Heart right ventricle (tissue), 16 donors: ENCODE measurements around the gene WNT7B. TPM values are rescaled to one million over a fixed set of nuclear protein-coding genes. Genes with fewer than 3 reads are reported as not detected.

Experiments used
- ATAC-seq, 8 donors: fragments of 200-7000 bp; cut with Tn5 transposase; one replicate each; pipeline ENCODE4 v1.9.1; 2020; ENCODE audit warnings: mild to moderate bottlenecking in 8 of 8, moderate library complexity in 8 of 8, moderate number of reproducible peaks in 1 of 8
- DNase-seq, 2 donors: peaks; one replicate each; pipeline ENCODE4 v3.0.0-alpha.2; 2020
- H3K27ac ChIP-seq, 10 donors: fragments of 200-600 bp; sonication (generic) in 2 of 10; one replicate each; pipeline versions ENCODE4 v1.5.0 to v1.8.0; 2020 to 2022; ENCODE audit warnings: mild to moderate bottlenecking in 3 of 10
- H3K27me3 ChIP-seq, 7 donors: fragments of 200-600 bp; one replicate each; pipeline ENCODE4 v1.8.0; 2021 to 2022; ENCODE audit warnings: mild to moderate bottlenecking in 2 of 7
- H3K36me3 ChIP-seq, 9 donors: fragments of 200-600 bp; sonication (generic) in 1 of 9; one replicate each; pipeline versions ENCODE4 v1.5.0 to v1.8.0; 2020 to 2022; ENCODE audit warnings: mild to moderate bottlenecking in 2 of 9
- H3K4me1 ChIP-seq, 9 donors: fragments of 200-600 bp; sonication (generic) in 1 of 9; one replicate each; pipeline versions ENCODE4 v1.5.0 to v1.8.0; 2020 to 2022; ENCODE audit warnings: mild to moderate bottlenecking in 4 of 9
- H3K4me3 ChIP-seq, 10 donors: fragments of 200-600 bp; sonication (generic) in 2 of 10; one replicate each; pipeline versions ENCODE4 v1.5.0 to v1.8.0; 2020 to 2022; ENCODE audit warnings: mild to moderate bottlenecking in 7 of 10, moderate library complexity in 2 of 10
- H3K9me3 ChIP-seq, 11 donors: fragments of 200-600 bp in 10 of 11; sonication (generic) in 2 of 11; one replicate each; pipeline versions ENCODE4 v1.5.0 to v1.8.0; 2013 to 2022; ENCODE audit warnings: mild to moderate bottlenecking in 2 of 11, control low read depth in 1 of 11, moderate library complexity in 1 of 11
- WGBS, 2 donors: extraction: QIAGEN DNeasy Blood & Tissue Kit; methylation state at CpG; one replicate each; pipeline ENCODE4 v1.1.7; 2013; ENCODE audit warnings: inconsistent platforms in 1 of 2; 5-methylcytosine and 5-hydroxymethylcytosine counted together
- intact Hi-C, 10 donors: fragments of 100-400 bp; cut with DNase I; formaldehyde crosslinking; loops; one replicate each; pipeline versions ENCODE4 v1.11.1 to v1.14.2; 2022
- polyA plus RNA-seq, 2 donors: library from polyadenylated mRNA; stranded (reverse); fragments of 200-250 nt; gene quantifications; one replicate each; pipeline ENCODE4 v1.2.3, GENCODE V29; 2013
- total RNA-seq, 10 donors: library from RNA; stranded (reverse); fragmentation: NEBNext Ultra II Directional in 3 of 10; extraction: Animal tissue kit (Norgen Biotek cat#: 25700) in 3 of 10; gene quantifications; one replicate each; pipeline versions ENCODE4 v1.2.1 to v1.2.4, GENCODE V29; 2021 to 2023
- TF ChIP-seq, protein P1 (sequence below), 9 donors: fragments of 200-600 bp; sonication (generic) in 2 of 9; IDR thresholded peaks; one replicate each; pipeline versions ENCODE4 v1.5.0 to v1.8.0; 2021 to 2022; ENCODE audit warnings: antibody characterized with exemption in 9 of 9, mild to moderate bottlenecking in 5 of 9, moderate library complexity in 1 of 9
- donor health status: Arrhythmogenic right ventricular cardiomyopathy.
- donor health status: ischemic (EF 13 %, LVEDD 7.1; RV severe dilation, severe dysfunction).
- donor health status: healthy with polysubstance abuse.
- donor health status: DM: no; HTN: yes; CAD: no.
- donor health status: DM: no; HTN: no; CAD: no.
- donor health status: ischemic (EF 25% LVEDD 6.9; RV normal size, moderate dysfunction).
- donor health status: ischemic (EF 25% LVEDD 5.7; RV mildly dilated, moderate dysfunction).
- donor health status: healthy.
- donor health status: DM: yes; HTN: yes; CAD: no.
- donor health status: Ischemic cardiomyopathy.
- donor health status: ischemic (EF 35%, LVEDD 5.7; RV mildly dilated, moderate dysfunction).
- donor health status: nonischemic (EF 11% LVEDD 7.7; RV severe dilation, severe dysfunction).
- donor health status: DM: yes; HTN: yes; CAD: no.
- donor health status: PGD.
- donor health status: ischemic (EF 29% LVEDD 5.4; RV normal size, mild dysfunction).
- donor health status: nonischemic (EF 23%, LVEDD 6.1; RV moderate dilation, normal function).

WNT7B gene
- total and polyA plus RNA-seq, 12 donors, result not detected

DNA sequence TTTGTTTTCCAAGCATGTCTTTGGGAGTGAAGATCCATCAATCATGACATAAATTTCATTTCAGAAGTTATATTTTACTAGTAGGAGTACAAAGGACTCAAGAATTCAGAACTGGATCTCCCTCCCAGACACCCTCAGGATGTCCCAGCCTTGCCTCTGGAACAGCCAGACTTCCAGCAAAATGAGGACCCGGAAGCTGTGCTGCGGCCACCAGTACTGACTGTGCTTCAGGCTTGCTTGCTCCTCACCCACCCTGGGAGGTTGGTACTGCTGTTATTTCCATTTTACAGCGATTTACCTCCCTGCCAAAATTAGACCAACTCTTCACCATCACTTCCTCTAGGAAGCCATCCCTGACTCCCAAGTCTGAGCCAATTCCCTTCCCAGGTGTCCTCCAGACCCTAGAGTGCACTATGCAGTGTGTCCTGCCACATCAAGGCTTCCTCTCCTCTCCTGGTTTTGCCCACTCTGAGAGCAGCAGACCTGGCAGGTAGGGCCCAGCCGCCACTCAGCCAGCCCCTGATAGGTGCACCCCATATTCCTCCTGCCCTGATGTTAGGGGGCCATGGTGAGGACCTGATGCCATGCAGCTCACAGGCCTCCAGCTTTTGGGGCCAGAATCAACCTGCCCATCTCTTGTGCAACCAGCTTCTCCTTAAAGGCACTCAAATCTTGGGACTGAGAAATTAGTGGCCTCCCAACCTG, 47.3 kb upstream of the WNT7B start:
- intact Hi-C loops, result no loop called here
- no peaks in the 10 kb centered on the region for H3K9me3 ChIP-seq
- TF ChIP-seq, protein P1, sequence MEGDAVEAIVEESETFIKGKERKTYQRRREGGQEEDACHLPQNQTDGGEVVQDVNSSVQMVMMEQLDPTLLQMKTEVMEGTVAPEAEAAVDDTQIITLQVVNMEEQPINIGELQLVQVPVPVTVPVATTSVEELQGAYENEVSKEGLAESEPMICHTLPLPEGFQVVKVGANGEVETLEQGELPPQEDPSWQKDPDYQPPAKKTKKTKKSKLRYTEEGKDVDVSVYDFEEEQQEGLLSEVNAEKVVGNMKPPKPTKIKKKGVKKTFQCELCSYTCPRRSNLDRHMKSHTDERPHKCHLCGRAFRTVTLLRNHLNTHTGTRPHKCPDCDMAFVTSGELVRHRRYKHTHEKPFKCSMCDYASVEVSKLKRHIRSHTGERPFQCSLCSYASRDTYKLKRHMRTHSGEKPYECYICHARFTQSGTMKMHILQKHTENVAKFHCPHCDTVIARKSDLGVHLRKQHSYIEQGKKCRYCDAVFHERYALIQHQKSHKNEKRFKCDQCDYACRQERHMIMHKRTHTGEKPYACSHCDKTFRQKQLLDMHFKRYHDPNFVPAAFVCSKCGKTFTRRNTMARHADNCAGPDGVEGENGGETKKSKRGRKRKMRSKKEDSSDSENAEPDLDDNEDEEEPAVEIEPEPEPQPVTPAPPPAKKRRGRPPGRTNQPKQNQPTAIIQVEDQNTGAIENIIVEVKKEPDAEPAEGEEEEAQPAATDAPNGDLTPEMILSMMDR (IDR thresholded peaks at IDR 0.05), result no peak
- H3K27me3 ChIP-seq, result peaks cover 0 to 14% (median 0%) of the 10 kb centered on the region in 7 donors
- H3K36me3 ChIP-seq, result no peaks in the 10 kb centered on the region
- DNase-seq (no peak), ATAC-seq (no peak)
- H3K4me1 ChIP-seq, result peaks cover 6 to 34% (median 13%) of the 10 kb centered on the region in 9 donors
- H3K27ac ChIP-seq, result peak overlapping the region in 2 of 10 donors; percentile 22 to 43
- WGBS, 2 donors, result 85% methylated on average over 4 of the region's 4 CpGs
- H3K4me3 ChIP-seq, result no peak overlapping the region

DNA sequence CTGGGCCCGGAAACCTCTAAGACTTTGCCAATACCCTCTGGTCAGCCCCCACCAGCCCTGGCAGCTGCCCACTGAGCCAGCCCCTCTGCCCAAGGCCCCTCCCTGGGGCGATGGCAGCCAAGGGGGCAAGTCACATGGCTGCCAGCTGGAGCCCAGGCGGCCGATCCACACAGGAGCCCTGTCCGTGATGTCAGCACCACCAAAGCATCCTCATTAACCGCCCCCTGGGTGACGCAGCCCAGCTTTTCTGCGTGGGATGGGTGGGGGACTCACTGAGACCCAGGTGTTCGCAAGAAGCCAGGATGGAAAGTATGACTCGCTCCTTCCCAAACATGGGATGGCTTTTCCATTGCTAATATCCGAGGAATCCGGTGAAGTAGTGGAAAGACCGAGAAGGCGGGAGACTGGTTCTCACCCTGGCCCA, 46.6 kb upstream of the WNT7B start:
- H3K4me3 ChIP-seq, result no peak overlapping the region
- H3K9me3 ChIP-seq, result no peaks in the 10 kb centered on the region
- intact Hi-C loops, result no loop called here
- ATAC-seq, result peak in 3 of 8 donors; percentile 9 to 61 (median 52)
- no peaks in the 10 kb centered on the region for H3K36me3 ChIP-seq
- TF ChIP-seq, protein P1 (IDR thresholded peaks at IDR 0.05), result no peak
- peaks cover 6 to 31% (median 13%) of the 10 kb centered on the region in 9 donors for H3K4me1 ChIP-seq
- WGBS, 2 donors, result 80 to 82% methylated on average over 14 of the region's 14 CpGs
- H3K27me3 ChIP-seq, result peaks cover 0 to 14% (median 0%) of the 10 kb centered on the region in 7 donors
- no peak for DNase-seq
- peak overlapping the region in 1 of 10 donors; percentile 22 for H3K27ac ChIP-seq

DNA sequence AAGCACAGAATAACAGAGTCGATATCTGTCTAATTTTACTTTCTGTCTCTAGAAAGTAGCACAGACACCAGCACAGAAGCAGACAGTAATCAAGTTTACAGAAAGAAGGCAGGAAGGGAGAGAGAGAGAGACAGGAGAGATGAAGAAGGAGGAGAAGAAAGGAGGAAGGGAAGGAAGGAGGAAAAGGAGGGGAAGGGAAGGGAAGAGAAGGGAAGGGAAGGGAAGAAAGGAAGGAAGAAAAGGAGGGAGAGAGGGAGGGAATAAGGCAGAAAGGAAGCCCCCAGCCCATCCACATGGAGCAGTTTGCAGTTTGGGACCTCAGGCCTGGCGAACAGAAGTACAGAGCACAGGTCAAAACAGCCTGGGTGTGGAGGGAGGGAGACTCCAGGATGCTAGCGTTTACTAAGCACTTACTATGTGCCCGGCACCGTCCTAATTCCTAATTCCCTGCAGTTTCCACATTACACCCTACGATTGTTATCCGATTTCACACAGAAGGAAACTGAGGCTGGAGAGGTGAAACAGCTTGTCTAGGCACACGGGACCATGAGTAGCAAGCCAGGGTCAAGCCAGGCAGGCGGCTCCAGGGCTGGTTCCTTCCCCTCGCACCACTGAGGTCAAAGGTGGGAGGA, 46.0 kb upstream of the WNT7B start:
- H3K9me3 ChIP-seq, result no peaks in the 10 kb centered on the region
- no peak for ATAC-seq
- DNase-seq, result no peak
- no peaks in the 10 kb centered on the region for H3K36me3 ChIP-seq
- no peak overlapping the region for H3K27ac ChIP-seq
- intact Hi-C loops, result no loop called here
- H3K4me3 ChIP-seq, result no peak overlapping the region
- WGBS, 2 donors, result 85 to 90% methylated on average over 10 of the region's 10 CpGs
- H3K4me1 ChIP-seq, result peaks cover 6 to 25% (median 11%) of the 10 kb centered on the region in 9 donors
- H3K27me3 ChIP-seq, result peaks cover 0 to 14% (median 0%) of the 10 kb centered on the region in 7 donors
- TF ChIP-seq, protein P1 (IDR thresholded peaks at IDR 0.05), result no peak

DNA sequence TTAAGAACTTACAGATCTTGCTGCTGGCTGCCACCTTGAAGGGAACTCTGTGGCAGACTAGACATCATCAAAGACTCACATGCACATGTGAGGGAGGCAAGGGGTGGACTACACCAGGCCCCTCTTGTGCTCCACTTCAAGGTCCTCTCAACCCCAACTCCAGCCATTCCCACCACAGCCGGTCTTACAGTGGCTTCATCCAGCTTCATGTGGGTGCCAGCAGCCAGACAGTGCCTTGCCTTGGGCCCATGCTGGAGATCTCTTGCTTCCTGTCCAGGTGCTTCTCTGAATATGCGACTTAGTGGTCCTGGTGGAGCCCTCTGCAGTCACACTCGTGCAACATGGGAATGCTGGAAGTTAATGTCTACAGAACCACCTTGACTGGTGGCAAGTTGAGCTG, 44.6 kb upstream of the WNT7B start:
- no peaks in the 10 kb centered on the region for H3K9me3 ChIP-seq
- no peak overlapping the region for H3K27ac ChIP-seq
- no peaks in the 10 kb centered on the region for H3K36me3 ChIP-seq
- intact Hi-C loops, result no loop called here
- H3K4me1 ChIP-seq, result peaks cover 1 to 13% (median 2%) of the 10 kb centered on the region in 9 donors
- no peak for ATAC-seq
- WGBS, 2 donors, result 85 to 88% methylated on average over 3 of the region's 3 CpGs
- peaks cover 0 to 4% (median 0%) of the 10 kb centered on the region in 7 donors for H3K27me3 ChIP-seq
- no peak for DNase-seq
- TF ChIP-seq, protein P1 (IDR thresholded peaks at IDR 0.05), result no peak
- H3K4me3 ChIP-seq, result no peak overlapping the region
